ENCODE data around the gene LRRC75A.
A peak's percentile ranks its signal among the peaks of the same experiment; 100 is the strongest.

LRRC75A gene

DNA sequence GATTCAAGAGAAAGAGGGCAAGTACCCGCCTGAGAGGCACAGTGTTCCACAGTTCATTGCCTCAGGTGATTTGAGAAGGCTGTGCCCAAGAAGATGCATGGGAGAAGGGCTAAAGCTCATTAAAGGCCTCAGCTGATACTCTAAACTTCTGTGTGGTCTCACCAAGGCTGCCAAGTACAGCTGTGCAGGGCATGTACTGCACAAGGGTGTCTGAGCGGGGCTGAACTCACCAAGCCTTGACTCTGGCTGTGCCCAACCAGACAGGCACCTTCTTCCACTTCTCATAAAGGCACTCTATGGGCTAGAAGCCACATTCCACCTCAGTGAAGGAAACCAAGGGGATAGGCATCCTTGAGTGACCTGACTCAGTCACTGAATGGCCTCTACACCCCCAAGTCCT, 12.7 kb downstream of the LRRC75A start:
- ATAC-seq (ENCODE audit: low read depth) (no peak), DNase-seq (ENCODE audit: low spot score) (no peak)
- peaks cover 9% of the 10 kb centered on the region for H3K4me1 ChIP-seq (ENCODE audit: insufficient read depth, poor library complexity, severe bottlenecking)
- TF ChIP-seq, protein P1, sequence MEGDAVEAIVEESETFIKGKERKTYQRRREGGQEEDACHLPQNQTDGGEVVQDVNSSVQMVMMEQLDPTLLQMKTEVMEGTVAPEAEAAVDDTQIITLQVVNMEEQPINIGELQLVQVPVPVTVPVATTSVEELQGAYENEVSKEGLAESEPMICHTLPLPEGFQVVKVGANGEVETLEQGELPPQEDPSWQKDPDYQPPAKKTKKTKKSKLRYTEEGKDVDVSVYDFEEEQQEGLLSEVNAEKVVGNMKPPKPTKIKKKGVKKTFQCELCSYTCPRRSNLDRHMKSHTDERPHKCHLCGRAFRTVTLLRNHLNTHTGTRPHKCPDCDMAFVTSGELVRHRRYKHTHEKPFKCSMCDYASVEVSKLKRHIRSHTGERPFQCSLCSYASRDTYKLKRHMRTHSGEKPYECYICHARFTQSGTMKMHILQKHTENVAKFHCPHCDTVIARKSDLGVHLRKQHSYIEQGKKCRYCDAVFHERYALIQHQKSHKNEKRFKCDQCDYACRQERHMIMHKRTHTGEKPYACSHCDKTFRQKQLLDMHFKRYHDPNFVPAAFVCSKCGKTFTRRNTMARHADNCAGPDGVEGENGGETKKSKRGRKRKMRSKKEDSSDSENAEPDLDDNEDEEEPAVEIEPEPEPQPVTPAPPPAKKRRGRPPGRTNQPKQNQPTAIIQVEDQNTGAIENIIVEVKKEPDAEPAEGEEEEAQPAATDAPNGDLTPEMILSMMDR (IDR thresholded peaks at IDR 0.05; ENCODE audit: poor library complexity, severe bottlenecking) = no peak
- H3K27ac ChIP-seq (ENCODE audit: poor library complexity, severe bottlenecking) = no peak overlapping the region
- H3K36me3 ChIP-seq (ENCODE audit: low read depth) = no peaks in the 10 kb centered on the region
- no peaks in the 10 kb centered on the region for H3K27me3 ChIP-seq (ENCODE audit: insufficient read depth, poor library complexity, severe bottlenecking)
- H3K9me3 ChIP-seq (ENCODE audit: severe bottlenecking) = no peaks in the 10 kb centered on the region
- no peak overlapping the region for H3K4me3 ChIP-seq (ENCODE audit: severe bottlenecking)

DNA sequence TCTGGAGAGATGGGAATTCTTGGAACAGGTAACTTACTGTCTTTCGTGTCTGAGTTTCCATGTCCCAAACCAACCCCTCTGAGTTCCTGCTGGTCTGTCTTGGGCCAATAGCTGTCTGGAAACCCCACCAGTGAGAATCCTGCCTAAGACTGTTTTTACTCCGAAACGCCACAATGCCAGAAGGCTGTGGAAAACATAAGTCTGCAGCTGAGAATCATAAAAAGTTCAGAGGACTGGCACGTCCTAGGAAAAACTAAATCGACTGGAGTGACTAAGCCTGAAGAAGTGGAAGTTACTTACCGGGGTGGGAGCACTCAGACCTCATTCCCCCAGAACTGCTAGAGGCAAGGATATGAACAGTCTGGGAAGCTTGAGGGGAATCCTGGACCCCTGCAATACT, 13.3 kb downstream of the LRRC75A start:
- no peak for DNase-seq (ENCODE audit: low spot score)
- H3K36me3 ChIP-seq (ENCODE audit: low read depth) = no peaks in the 10 kb centered on the region
- TF ChIP-seq, protein P1 (IDR thresholded peaks at IDR 0.05; ENCODE audit: poor library complexity, severe bottlenecking) = no peak
- no peak for ATAC-seq (ENCODE audit: low read depth)
- no peaks in the 10 kb centered on the region for H3K27me3 ChIP-seq (ENCODE audit: insufficient read depth, poor library complexity, severe bottlenecking)
- no peak overlapping the region for H3K4me3 ChIP-seq (ENCODE audit: severe bottlenecking)
- H3K27ac ChIP-seq (ENCODE audit: poor library complexity, severe bottlenecking) = no peak overlapping the region
- H3K9me3 ChIP-seq (ENCODE audit: severe bottlenecking) = no peaks in the 10 kb centered on the region
- H3K4me1 ChIP-seq (ENCODE audit: insufficient read depth, poor library complexity, severe bottlenecking) = peaks cover 9% of the 10 kb centered on the region

DNA sequence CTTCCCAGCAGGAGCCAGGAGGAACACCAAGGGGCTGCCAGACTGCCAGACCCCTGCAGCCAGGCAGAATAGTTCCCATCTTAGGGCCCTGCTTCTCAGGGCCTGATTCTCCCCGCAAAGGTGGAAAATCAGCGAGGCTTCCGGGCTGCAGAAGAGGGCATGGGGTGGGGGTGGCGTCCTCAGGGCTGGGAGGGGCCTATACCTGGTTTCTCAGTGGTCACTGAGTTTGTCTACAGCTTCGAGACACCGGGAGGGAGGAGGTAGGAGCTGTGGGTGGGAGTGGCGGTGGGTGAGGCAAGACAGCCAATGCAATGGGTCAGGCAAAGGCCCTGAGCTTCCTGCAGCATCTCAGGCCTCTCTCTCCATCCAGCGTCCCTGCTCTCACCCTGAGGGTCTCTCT, 14.3 kb downstream of the LRRC75A start:
- Histone ChIP-seq H3K4me3 (ENCODE audit: severe bottlenecking) (no peak overlapping the region), H3K36me3 (ENCODE audit: low read depth) (no peaks in the 10 kb centered on the region), H3K4me1 (ENCODE audit: insufficient read depth, poor library complexity, severe bottlenecking) (peaks cover 9% of the 10 kb centered on the region), H3K27me3 (ENCODE audit: insufficient read depth, poor library complexity, severe bottlenecking) (no peaks in the 10 kb centered on the region), H3K9me3 (ENCODE audit: severe bottlenecking) (no peaks in the 10 kb centered on the region), H3K27ac (ENCODE audit: poor library complexity, severe bottlenecking) (peak overlapping the region; percentile 37)
- DNase-seq (ENCODE audit: low spot score) (no peak), ATAC-seq (ENCODE audit: low read depth) (no peak; the same call in 2 of the 3 replicates)
- TF ChIP-seq, protein P1 (IDR thresholded peaks at IDR 0.05; ENCODE audit: poor library complexity, severe bottlenecking) = no peak

DNA sequence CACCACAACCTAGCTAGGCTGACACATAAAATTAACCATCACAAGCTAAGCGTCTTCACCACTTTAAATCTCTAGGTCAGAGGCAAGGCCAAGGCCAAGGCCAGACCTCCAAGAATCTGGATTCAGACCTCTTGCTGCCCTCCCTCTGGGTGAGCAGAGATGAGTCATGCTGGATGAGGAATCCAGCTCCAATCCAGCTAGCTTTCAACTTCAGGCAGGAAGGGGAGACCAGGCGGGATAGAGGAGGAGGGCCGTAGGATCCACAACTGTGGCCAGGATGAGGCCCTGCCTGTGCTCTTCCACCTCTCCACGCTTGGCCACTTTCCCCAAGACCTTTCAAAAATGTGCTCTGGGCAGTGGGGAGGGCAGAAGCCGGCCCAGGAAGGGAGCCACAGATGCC, 14.7 kb downstream of the LRRC75A start:
- no peak overlapping the region for H3K4me3 ChIP-seq (ENCODE audit: severe bottlenecking)
- H3K9me3 ChIP-seq (ENCODE audit: severe bottlenecking) = no peaks in the 10 kb centered on the region
- H3K27me3 ChIP-seq (ENCODE audit: insufficient read depth, poor library complexity, severe bottlenecking) = no peaks in the 10 kb centered on the region
- H3K36me3 ChIP-seq (ENCODE audit: low read depth) = no peaks in the 10 kb centered on the region
- DNase-seq (ENCODE audit: low spot score) (no peak), ATAC-seq (ENCODE audit: low read depth) (peak; percentile 97)
- peaks cover 9% of the 10 kb centered on the region for H3K4me1 ChIP-seq (ENCODE audit: insufficient read depth, poor library complexity, severe bottlenecking)
- H3K27ac ChIP-seq (ENCODE audit: poor library complexity, severe bottlenecking) = peak overlapping the region; percentile 37
- TF ChIP-seq, protein P1 (IDR thresholded peaks at IDR 0.05; ENCODE audit: poor library complexity, severe bottlenecking) = no peak

DNA sequence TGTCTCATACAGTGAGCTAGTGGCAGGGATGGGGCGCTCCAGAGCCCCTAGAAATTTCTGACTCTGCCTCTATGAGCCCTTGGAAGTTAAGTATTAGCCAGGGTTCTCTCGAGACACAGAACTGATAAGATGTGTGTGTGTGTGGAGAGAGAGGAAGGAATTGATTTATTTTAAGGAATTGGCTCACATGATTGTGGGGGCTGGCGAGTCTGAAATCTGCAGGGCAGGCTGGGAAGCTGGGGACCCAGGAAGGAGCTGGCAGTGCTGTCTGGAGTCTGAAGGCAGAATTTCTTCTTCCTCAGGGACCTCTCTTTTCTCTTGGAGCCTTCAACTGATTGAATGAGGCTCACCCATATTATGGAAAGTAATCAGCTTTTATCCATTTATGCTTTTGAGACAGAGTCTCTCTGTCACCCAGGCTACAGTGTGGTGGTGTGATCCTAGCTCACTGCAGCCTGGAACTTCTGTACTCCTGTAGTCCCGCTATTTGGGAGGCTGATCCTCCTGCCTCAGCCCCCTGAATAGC, 16.8 kb downstream of the LRRC75A start:
- H3K4me1 ChIP-seq (ENCODE audit: insufficient read depth, poor library complexity, severe bottlenecking) = peaks cover 9% of the 10 kb centered on the region
- no peak overlapping the region for H3K27ac ChIP-seq (ENCODE audit: poor library complexity, severe bottlenecking)
- H3K4me3 ChIP-seq (ENCODE audit: severe bottlenecking) = no peak overlapping the region
- H3K36me3 ChIP-seq (ENCODE audit: low read depth) = no peaks in the 10 kb centered on the region
- ATAC-seq (ENCODE audit: low read depth) (no peak), DNase-seq (ENCODE audit: low spot score) (no peak)
- TF ChIP-seq, protein P1 (IDR thresholded peaks at IDR 0.05; ENCODE audit: poor library complexity, severe bottlenecking) = no peak
- H3K27me3 ChIP-seq (ENCODE audit: insufficient read depth, poor library complexity, severe bottlenecking) = no peaks in the 10 kb centered on the region
- H3K9me3 ChIP-seq (ENCODE audit: severe bottlenecking) = no peaks in the 10 kb centered on the region
